HG02938 (cell line): ENCODE data around the gene SPRR2A.
"Not testable (repeated sequence)": the region's sequence is repeated elsewhere in the genome, so short reads cannot be mapped to it uniquely, and the experiment has no call there.

Experiments used
- ATAC-seq: cut with Tn5 transposase; IDR thresholded peaks from one replicate; pipeline ENCODE4 v1.9.1; 2021; ENCODE audit warnings: mild to moderate bottlenecking, moderate library complexity; ENCODE audit not compliant: unreplicated experiment

The SPRR2A gene

GRCh38 chr1:153025797-153026196 lies 31.5 kb downstream of the SPRR2A start:
- no peak for ATAC-seq

GRCh38 chr1:153024413-153024812 lies 32.9 kb downstream of the SPRR2A start:
- no peak for ATAC-seq

DNA sequence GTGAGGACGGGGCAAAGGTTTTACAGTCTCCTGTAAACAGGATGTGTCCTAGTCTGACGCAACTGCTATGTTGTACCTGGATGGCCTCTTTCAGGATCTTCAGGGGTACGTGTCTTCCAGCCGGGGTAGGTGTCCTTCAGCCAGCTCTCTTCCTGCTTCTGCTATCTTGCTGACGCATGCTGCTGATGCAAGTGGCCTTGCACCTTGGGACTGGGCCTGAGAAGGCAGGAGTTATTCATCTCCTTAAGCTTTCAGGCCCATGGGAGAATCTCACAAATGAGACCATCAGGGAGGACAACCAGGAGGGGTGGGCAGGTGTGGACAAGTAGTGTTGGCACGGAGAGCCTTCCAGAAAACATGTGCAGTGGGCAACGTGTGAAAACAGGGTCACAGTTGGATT lies 34.2 kb downstream of the SPRR2A start:
- ATAC-seq, result no peak

GRCh38 chr1:153022340-153022739 lies 35.0 kb downstream of the SPRR2A start:
- not testable (repeated sequence) for ATAC-seq

DNA sequence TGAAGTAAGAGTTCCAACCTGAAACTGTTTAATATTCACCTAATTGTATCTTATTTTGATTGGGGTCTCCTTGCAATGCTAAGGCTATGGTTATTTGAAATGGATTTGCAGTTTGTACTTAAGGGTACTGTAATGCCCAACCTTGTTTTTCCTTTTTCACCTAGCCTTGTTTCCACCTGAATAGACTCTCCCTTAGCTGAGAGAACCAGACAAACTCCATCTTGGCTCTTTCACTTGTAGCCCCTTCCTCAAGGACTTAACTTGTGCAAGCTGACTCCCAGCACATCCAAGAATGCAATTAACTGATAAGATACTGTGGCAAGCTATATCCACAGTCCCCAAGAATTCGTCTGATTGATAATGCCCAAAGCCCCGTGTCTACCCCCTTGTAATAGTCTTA lies 35.5 kb downstream of the SPRR2A start:
- ATAC-seq, result not testable (repeated sequence)

DNA sequence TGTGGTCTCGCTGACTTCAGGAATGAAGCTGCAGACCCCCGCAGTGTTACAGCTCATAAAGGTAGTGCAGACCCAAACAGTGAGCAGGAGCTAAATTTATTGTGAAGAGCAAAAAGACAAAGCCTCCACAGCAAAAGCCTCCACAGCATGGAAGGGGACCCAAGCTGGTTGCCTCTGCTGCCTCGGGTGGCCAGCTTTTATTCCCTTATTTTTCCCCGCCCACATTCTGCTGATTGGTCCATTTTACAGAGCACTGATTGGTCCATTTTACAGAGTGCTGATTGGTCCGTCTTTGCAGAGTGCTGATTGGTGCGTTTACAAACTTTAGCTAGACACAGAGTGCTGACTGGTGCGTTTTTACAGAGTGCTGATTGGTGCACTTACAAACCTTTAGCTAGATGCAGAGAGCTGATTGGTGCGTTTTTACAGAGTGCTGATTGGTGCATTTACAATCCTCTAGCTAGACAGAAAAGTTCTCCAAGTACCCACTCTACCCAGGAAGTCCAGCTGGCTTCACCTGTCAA lies 46.0 kb downstream of the SPRR2A start:
- not testable (repeated sequence) for ATAC-seq
